HepG2 (cell line): ENCODE results near the gene KRT6C.

Experiments used
- FOSL1 ChIP-seq: sonication (generic); formaldehyde crosslinking; IDR thresholded peaks from 2 replicates; pipeline ENCODE4 v1.9.0; 2021; ENCODE audit warnings: missing genetic modification reagents, borderline replicate concordance
- MBD4 ChIP-seq: IDR thresholded peaks from 2 replicates; pipeline ENCODE4 v1.6.1; 2012; ENCODE audit warnings: low read length, inconsistent platforms, borderline replicate concordance
- YY1 ChIP-seq: IDR thresholded peaks from 2 replicates; pipeline ENCODE4 v1.6.1; 2011; ENCODE audit warnings: low read length, low read depth, moderate library complexity, mild to moderate bottlenecking; ENCODE audit not compliant: insufficient read depth, insufficient replicate concordance
- ZNF597 ChIP-seq: sonication (generic); formaldehyde crosslinking; IDR thresholded peaks from 2 replicates; pipeline ENCODE4 v1.5.0; 2020; ENCODE audit warnings: missing genetic modification reagents

- TF ChIP-seq ZNF597 (CRISPR knock-in tag) (no peak), YY1 (no peak), FOSL1 (CRISPR knock-in tag) (no peak), MBD4 (no peak)
These were observed 607 bp upstream of the KRT6C start for GRCh38 chr12:52474212-52474611.
